ENCODE results near the gene ESCO1. TPM values are rescaled to one million over a fixed set of nuclear protein-coding genes. Genes with fewer than 3 reads are reported as not detected.

The ESCO1 gene
- total and polyA plus RNA-seq, 2 of the 13 experiments (the other 11 are each of a cell fraction or from before 2014, with no cell fraction given) = 6.3 to 19.4 TPM

- TF ChIP-seq ETV6 (CRISPR knock-in tag; conservative IDR thresholded peaks at IDR 0.05) (no peak), YEATS2 (CRISPR knock-in tag; IDR thresholded peaks at IDR 0.05; ENCODE audit: borderline replicate concordance) (0 out of 2 replicates have a peak, but pooled peaks have one; percentile 23), MLX (CRISPR knock-in tag; IDR thresholded peaks at IDR 0.05) (peak; percentile 66; the same call in 1 of the 2 replicates), MIER2 (CRISPR knock-in tag; IDR thresholded peaks at IDR 0.05) (0 out of 2 replicates have a peak, but pooled peaks have one; percentile 45), SIN3B (IDR thresholded peaks at IDR 0.05; ENCODE audit: low read length) (no peak), KAT2B (IDR thresholded peaks at IDR 0.05; ENCODE audit: borderline replicate concordance, low read depth, low read length) (no peak), PLRG1 (conservative IDR thresholded peaks at IDR 0.05) (no peak), ARNT2 (CRISPR knock-in tag; IDR thresholded peaks at IDR 0.05; ENCODE audit: low read depth) (no peak), ZNF138 (CRISPR knock-in tag; IDR thresholded peaks at IDR 0.05; ENCODE audit: low read depth) (no peak), ZNF777 (CRISPR knock-in tag; IDR thresholded peaks at IDR 0.05) (no peak), MYPOP (CRISPR knock-in tag; IDR thresholded peaks at IDR 0.05) (peak; percentile 40; the same call in 1 of the 2 replicates), MBD4 (IDR thresholded peaks at IDR 0.05; ENCODE audit: borderline replicate concordance, low read length) (peak; percentile 69; the same call in 1 of the 2 replicates), TRIM24 (CRISPR knock-in tag; IDR thresholded peaks at IDR 0.05) (no peak), RORA (CRISPR knock-in tag; IDR thresholded peaks at IDR 0.05) (no peak), ETS1 (CRISPR knock-in tag; IDR thresholded peaks at IDR 0.05) (no peak), RBFOX2 (IDR thresholded peaks at IDR 0.05; ENCODE audit: low read depth, low read length) (no peak), GZF1 (CRISPR knock-in tag; IDR thresholded peaks at IDR 0.05) (no peak), EZH2 (conservative IDR thresholded peaks at IDR 0.05; ENCODE audit: low read depth, low read length) (no peak), ZSCAN25 (CRISPR knock-in tag; IDR thresholded peaks at IDR 0.05) (no peak), KAT7 (CRISPR knock-in tag; IDR thresholded peaks at IDR 0.05; ENCODE audit: borderline replicate concordance) (no peak), XBP1 (CRISPR knock-in tag; IDR thresholded peaks at IDR 0.05) (no peak), ATF7-NPFF (CRISPR knock-in tag; IDR thresholded peaks at IDR 0.05; ENCODE audit: low read depth) (0 out of 2 replicates have a peak, but pooled peaks have one; percentile 58), FOXK2 (IDR thresholded peaks at IDR 0.05) (peak; percentile 37; the same call in 1 of the 2 replicates), KDM5A (IDR thresholded peaks at IDR 0.05; ENCODE audit: borderline replicate concordance, low read length) (no peak), RFX3 (CRISPR knock-in tag; IDR thresholded peaks at IDR 0.05) (no peak), ZBTB7B (CRISPR knock-in tag; IDR thresholded peaks at IDR 0.05) (peak; percentile 60; the same call in 1 of the 2 replicates), U2AF2 (IDR thresholded peaks at IDR 0.05; ENCODE audit: low read depth, low read length) (no peak), MEF2D (CRISPR knock-in tag; IDR thresholded peaks at IDR 0.05) (peak; percentile 64), LBX2 (CRISPR knock-in tag; IDR thresholded peaks at IDR 0.05; ENCODE audit: borderline replicate concordance) (no peak), ZNF468 (CRISPR knock-in tag; IDR thresholded peaks at IDR 0.05) (no peak), SOX6 (IDR thresholded peaks at IDR 0.05) (no peak), SOX6 (CRISPR knock-in tag; IDR thresholded peaks at IDR 0.05) (peak; percentile 98), ZBTB7A (CRISPR knock-in tag; IDR thresholded peaks at IDR 0.05) (no peak), POLR2A (IDR thresholded peaks at IDR 0.05; ENCODE audit: insufficient read depth in 1 of 2, low read depth in 2 of 2, low read length in 2 of 2) (no peak)
Measured at GRCh38 chr18:21550510-21550970, 50.0 kb downstream of the ESCO1 start (continued).
